Neural progenitor cell (in vitro differentiated cells): ENCODE measurements around the gene OCA2. TPM values are rescaled to one million over a fixed set of nuclear protein-coding genes. Genes with fewer than 3 reads are reported as not detected.

ENCODE experiments used
- DNase-seq: peaks from one replicate; pipeline ENCODE4 v3.0.0-alpha.2; 2016; ENCODE audit warnings: low spot score
- H2AFZ ChIP-seq: fragments of 200-600 bp; sonication (generic); replicated peaks from 2 replicates; pipeline ENCODE4 v1.6.1; 2016; ENCODE audit warnings: antibody characterized with exemption
- H3F3A ChIP-seq: fragments of 200-600 bp; sonication (generic); 2 replicates; pipeline ENCODE4 v1.6.1; 2016; ENCODE audit warnings: antibody characterized with exemption, low read depth
- H3K27ac ChIP-seq: fragments of 200-600 bp; sonication (generic); 2 replicates; pipeline ENCODE4 v1.5.1; 2016; ENCODE audit warnings: mild to moderate bottlenecking
- H3K27me3 ChIP-seq: fragments of 200-600 bp; sonication (generic); 2 replicates; pipeline ENCODE4 v1.6.1; 2016; ENCODE audit warnings: mild to moderate bottlenecking, moderate library complexity
- H3K36me3 ChIP-seq: fragments of 200-600 bp; sonication (generic); 2 replicates; pipeline ENCODE4 v1.5.1; 2016
- H3K4me1 ChIP-seq: fragments of 200-600 bp; sonication (generic); 2 replicates; pipeline ENCODE4 v1.6.1; 2016; ENCODE audit warnings: mixed run types
- H3K4me2 ChIP-seq: fragments of 200-600 bp; sonication (generic); 2 replicates; pipeline ENCODE4 v1.6.1; 2016
- H3K4me3 ChIP-seq: fragments of 200-600 bp; sonication (generic); 2 replicates; pipeline ENCODE4 v1.5.1; 2016
- H3K79me2 ChIP-seq: fragments of 200-600 bp; sonication (generic); 2 replicates; pipeline ENCODE4 v1.6.1; 2016; ENCODE audit warnings: low read depth
- H3K9ac ChIP-seq: fragments of 200-600 bp; sonication (generic); 2 replicates; pipeline ENCODE4 v1.6.1; 2016
- H3K9me3 ChIP-seq: fragments of 200-600 bp; sonication (generic); 2 replicates; pipeline ENCODE4 v1.5.1; 2016; ENCODE audit warnings: low read depth
- H4K20me1 ChIP-seq: fragments of 200-600 bp; sonication (generic); 2 replicates; pipeline ENCODE4 v1.6.1; 2016; ENCODE audit warnings: low read depth
- H3K27ac Mint-ChIP-seq: 3 replicates; pipeline ENCODE4 v1.8.0; 2021; ENCODE audit warnings: mixed read lengths
- H3K27me3 Mint-ChIP-seq: 2 replicates; pipeline ENCODE4 v1.8.0; 2022; ENCODE audit warnings: low read depth, mild to moderate bottlenecking, inconsistent platforms, moderate library complexity, mixed read lengths; ENCODE audit not compliant: insufficient read depth
- H3K36me3 Mint-ChIP-seq: 3 replicates; pipeline ENCODE4 v1.8.0; 2021; ENCODE audit warnings: mixed read lengths
- H3K4me1 Mint-ChIP-seq: 3 replicates; pipeline ENCODE4 v1.8.0; 2021; ENCODE audit warnings: mixed read lengths
- H3K4me3 Mint-ChIP-seq: 3 replicates; pipeline ENCODE4 v1.8.0; 2021; ENCODE audit warnings: mild to moderate bottlenecking, moderate library complexity, mixed read lengths
- H3K9me3 Mint-ChIP-seq: 3 replicates; pipeline ENCODE4 v1.8.0; 2020; ENCODE audit warnings: mixed read lengths
- EZH2 ChIP-seq: fragments of 200-600 bp; sonication (generic); IDR thresholded peaks from 2 replicates; pipeline ENCODE4 v1.6.1; 2017; ENCODE audit warnings: antibody characterized with exemption, mild to moderate bottlenecking, moderate library complexity
- EZH2phosphoT487 ChIP-seq: fragments of 200-600 bp; sonication (generic); IDR thresholded peaks from 2 replicates; pipeline ENCODE4 v1.6.1; 2017; ENCODE audit warnings: antibody characterized with exemption
- total RNA-seq: library from RNA; depleted of rRNA; stranded (reverse); fragments of >200 nt; gene quantifications from 2 replicates; pipeline ENCODE4 v1.2.3, GENCODE V29; 2015; ENCODE audit warnings: low replicate concordance
- TF ChIP-seq, protein P1 (sequence below): fragments of 200-600 bp; sonication (generic); IDR thresholded peaks from 2 replicates; pipeline ENCODE4 v1.5.1; 2017; ENCODE audit warnings: antibody characterized with exemption, mild to moderate bottlenecking

The OCA2 gene
- total RNA-seq, 1 donor from 2014 or later: 1.0 TPM

DNA sequence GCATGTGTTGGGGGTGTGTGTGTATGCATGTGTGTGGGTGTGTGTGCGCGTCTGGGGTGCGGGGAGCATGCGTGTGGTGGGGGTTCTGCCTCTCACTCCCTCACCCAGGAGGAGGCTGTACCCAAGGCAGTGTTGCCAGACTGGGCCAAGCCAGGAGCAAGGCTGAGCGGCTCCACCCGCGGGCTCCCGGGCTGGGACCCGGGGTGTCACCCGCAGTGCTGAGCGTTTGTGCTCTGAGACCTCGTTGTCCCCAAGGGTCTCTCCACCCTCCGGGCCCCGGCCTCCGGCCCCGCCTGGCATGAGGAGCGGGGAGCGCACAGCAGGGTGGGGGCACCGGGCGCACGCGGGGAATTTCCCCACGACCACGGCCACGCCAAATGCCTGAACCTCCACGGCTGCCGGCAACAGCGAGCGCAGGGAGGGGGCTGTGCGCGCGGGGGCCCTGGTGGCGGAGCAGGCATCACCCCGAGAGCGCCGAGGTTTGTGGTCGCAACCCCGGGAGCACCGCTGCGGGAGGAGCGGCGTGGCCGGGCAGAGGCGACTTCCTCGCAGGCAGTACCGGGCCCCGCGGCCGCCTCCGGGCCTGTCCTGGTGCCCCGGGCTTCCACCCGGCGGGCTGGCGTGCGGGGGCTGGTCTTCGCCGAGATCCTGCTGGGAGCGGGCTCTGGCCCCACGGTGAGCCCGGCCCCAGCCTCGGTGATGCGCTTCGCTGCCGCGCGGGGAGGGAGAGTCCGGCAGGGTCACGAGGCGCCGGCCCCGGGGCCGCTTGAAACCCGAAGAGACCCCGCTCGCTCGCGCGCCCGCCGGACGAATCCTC is 7.4 kb upstream of the OCA2 start:
- Histone ChIP-seq H3K27me3 (peaks cover 65% of the 10 kb centered on the region), H3K9me3 (no peaks in the 10 kb centered on the region), H3F3A (peaks cover 6% of the 10 kb centered on the region), H3K9ac (no peak overlapping the region), H3K27ac (no peak overlapping the region), H2AFZ (peak overlapping the region; percentile 93), H3K4me3 (peak overlapping the region; percentile 61), H3K36me3 (no peaks in the 10 kb centered on the region), H3K4me2 (peak overlapping the region; percentile 93), H3K4me1 (peaks cover 3% of the 10 kb centered on the region), H3K79me2 (no peaks in the 10 kb centered on the region), H4K20me1 (no peaks in the 10 kb centered on the region)
- Mint-ChIP-seq H3K4me3 (peak overlapping the region; percentile 77), H3K36me3 (peaks cover 5% of the 10 kb centered on the region), H3K27me3 (peaks cover 19% of the 10 kb centered on the region), H3K27ac (no peak overlapping the region), H3K4me1 (peaks cover 9% of the 10 kb centered on the region), H3K9me3 (peaks cover 4% of the 10 kb centered on the region)
- DNase-seq: peak; percentile 45
- TF ChIP-seq EZH2: no peak
- TF ChIP-seq EZH2phosphoT487: peak; percentile 71

DNA sequence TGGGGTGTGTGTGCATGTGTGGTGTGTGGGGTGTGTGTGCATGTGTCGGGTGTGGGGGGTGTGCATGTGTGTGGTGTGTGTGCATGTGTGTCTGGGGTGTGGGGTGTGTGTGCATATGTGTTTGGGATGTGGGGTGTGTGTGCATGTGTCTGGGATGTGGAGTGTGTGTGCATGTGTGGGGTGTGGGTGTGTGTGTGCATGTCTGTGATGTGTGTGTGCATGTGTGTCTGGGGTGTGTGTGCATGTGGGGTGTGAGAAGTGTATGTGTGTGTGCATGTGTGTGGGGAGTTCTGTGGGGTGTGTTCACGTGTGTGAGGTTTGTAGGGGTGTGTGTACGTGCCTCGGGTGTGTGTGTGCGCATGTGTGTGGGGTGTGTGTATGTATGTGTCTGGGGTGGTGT is 6.7 kb upstream of the OCA2 start:
- Histone ChIP-seq H3K9ac (no peak overlapping the region), H2AFZ (no peak overlapping the region), H3K4me1 (peaks cover 3% of the 10 kb centered on the region), H3F3A (peaks cover 6% of the 10 kb centered on the region), H4K20me1 (no peaks in the 10 kb centered on the region), H3K4me2 (no peak overlapping the region), H3K4me3 (no peak overlapping the region), H3K9me3 (no peaks in the 10 kb centered on the region), H3K27me3 (peaks cover 72% of the 10 kb centered on the region), H3K36me3 (no peaks in the 10 kb centered on the region), H3K79me2 (no peaks in the 10 kb centered on the region), H3K27ac (no peak overlapping the region)
- no peak for DNase-seq
- Mint-ChIP-seq H3K4me1 (peaks cover 9% of the 10 kb centered on the region), H3K27ac (no peak overlapping the region), H3K27me3 (peaks cover 24% of the 10 kb centered on the region), H3K9me3 (peaks cover 4% of the 10 kb centered on the region), H3K36me3 (peaks cover 2% of the 10 kb centered on the region), H3K4me3 (peak overlapping the region; percentile 77)
- TF ChIP-seq, protein P1, sequence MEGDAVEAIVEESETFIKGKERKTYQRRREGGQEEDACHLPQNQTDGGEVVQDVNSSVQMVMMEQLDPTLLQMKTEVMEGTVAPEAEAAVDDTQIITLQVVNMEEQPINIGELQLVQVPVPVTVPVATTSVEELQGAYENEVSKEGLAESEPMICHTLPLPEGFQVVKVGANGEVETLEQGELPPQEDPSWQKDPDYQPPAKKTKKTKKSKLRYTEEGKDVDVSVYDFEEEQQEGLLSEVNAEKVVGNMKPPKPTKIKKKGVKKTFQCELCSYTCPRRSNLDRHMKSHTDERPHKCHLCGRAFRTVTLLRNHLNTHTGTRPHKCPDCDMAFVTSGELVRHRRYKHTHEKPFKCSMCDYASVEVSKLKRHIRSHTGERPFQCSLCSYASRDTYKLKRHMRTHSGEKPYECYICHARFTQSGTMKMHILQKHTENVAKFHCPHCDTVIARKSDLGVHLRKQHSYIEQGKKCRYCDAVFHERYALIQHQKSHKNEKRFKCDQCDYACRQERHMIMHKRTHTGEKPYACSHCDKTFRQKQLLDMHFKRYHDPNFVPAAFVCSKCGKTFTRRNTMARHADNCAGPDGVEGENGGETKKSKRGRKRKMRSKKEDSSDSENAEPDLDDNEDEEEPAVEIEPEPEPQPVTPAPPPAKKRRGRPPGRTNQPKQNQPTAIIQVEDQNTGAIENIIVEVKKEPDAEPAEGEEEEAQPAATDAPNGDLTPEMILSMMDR: no peak
- no peak for TF ChIP-seq EZH2phosphoT487
- no peak for TF ChIP-seq EZH2

DNA sequence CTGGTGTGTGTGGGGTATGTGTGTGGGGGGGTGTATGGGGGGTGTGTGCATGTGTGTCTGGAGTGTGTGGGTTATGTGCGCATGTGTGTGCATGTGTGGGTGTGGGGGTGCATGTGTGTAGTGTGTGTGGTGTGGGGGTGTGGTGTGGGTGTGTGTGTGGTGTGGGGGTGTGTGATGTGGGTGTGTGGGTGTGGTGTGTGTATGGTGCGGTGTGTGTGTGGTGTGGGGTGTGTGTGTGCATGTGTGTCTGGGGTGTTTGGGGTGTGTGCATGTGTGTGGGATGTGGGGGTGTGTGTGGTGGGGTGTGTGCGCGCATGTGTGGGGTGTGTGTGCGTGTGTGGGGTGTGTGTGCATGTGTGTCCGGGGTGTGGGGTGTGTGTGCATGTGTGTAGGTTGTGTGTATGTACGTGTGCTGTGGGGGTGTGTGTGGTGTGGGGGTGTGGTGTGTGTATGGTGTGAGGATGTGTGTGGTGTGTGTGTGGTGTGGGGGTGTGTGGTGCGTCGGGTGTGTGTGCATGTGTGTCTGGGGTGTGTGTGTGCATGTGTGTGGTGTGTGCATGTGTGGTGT is 6.2 kb upstream of the OCA2 start:
- peaks cover 29% of the 10 kb centered on the region for H3K27me3 Mint-ChIP-seq
- no peaks in the 10 kb centered on the region for H3K9me3 ChIP-seq
- H3K9me3 Mint-ChIP-seq: peaks cover 4% of the 10 kb centered on the region
- no peaks in the 10 kb centered on the region for H4K20me1 ChIP-seq
- peak overlapping the region; percentile 77 for H3K4me3 Mint-ChIP-seq
- H3K27me3 ChIP-seq: peaks cover 77% of the 10 kb centered on the region
- no peak overlapping the region for H3K4me2 ChIP-seq
- H3K9ac ChIP-seq: no peak overlapping the region
- no peaks in the 10 kb centered on the region for H3K79me2 ChIP-seq
- TF ChIP-seq, protein P1: no peak
- no peak for TF ChIP-seq EZH2phosphoT487
- TF ChIP-seq EZH2: no peak
- DNase-seq: no peak
- H3K27ac ChIP-seq: no peak overlapping the region
- no peak overlapping the region for H3K4me3 ChIP-seq
- H3K4me1 Mint-ChIP-seq: peaks cover 11% of the 10 kb centered on the region
- H3K27ac Mint-ChIP-seq: no peak overlapping the region
- H3F3A ChIP-seq: peaks cover 6% of the 10 kb centered on the region
- no peak overlapping the region for H2AFZ ChIP-seq
- peaks cover 3% of the 10 kb centered on the region for H3K4me1 ChIP-seq
- no peaks in the 10 kb centered on the region for H3K36me3 Mint-ChIP-seq
- no peaks in the 10 kb centered on the region for H3K36me3 ChIP-seq

DNA sequence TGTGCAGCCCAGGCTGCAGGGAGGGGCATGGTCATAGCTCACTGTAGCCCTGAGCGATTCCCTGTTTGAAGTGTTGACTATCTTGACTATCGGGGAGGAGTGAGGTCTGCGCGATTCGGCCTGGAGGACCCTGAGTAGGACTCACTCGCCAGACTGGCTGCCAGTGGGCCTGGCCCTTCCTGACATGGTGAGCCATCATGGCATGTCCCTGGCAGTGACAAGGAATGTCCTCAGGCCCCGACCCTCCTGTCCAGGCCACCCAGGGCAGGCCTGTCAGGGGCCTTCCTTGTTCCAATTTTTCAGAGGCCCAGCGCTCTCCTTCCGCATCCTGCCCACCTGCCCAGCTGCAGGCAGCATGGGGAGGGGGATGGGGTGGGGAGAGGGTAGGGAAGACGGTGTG is 5.2 kb upstream of the OCA2 start:
- Histone ChIP-seq H3K79me2 (no peaks in the 10 kb centered on the region), H4K20me1 (peaks cover 6% of the 10 kb centered on the region), H3F3A (peaks cover 11% of the 10 kb centered on the region), H3K4me1 (peaks cover 3% of the 10 kb centered on the region), H3K27me3 (peaks cover 87% of the 10 kb centered on the region), H3K27ac (no peak overlapping the region), H3K4me2 (no peak overlapping the region), H2AFZ (no peak overlapping the region), H3K4me3 (no peak overlapping the region), H3K9ac (no peak overlapping the region), H3K9me3 (no peaks in the 10 kb centered on the region), H3K36me3 (no peaks in the 10 kb centered on the region)
- no peak for TF ChIP-seq EZH2phosphoT487
- no peak for TF ChIP-seq EZH2
- TF ChIP-seq, protein P1: no peak
- H3K27me3 Mint-ChIP-seq: peaks cover 37% of the 10 kb centered on the region
- no peak overlapping the region for H3K27ac Mint-ChIP-seq
- H3K4me3 Mint-ChIP-seq: no peak overlapping the region
- no peak for DNase-seq
- H3K4me1 Mint-ChIP-seq: peaks cover 16% of the 10 kb centered on the region
- no peaks in the 10 kb centered on the region for H3K36me3 Mint-ChIP-seq
- H3K9me3 Mint-ChIP-seq: peaks cover 4% of the 10 kb centered on the region
